Measurements from ENCODE around the gene ATXN7L3.

GRCh38 chr17:44205962-44206824 lies 6.5 kb upstream of the ATXN7L3 start:
- TF ChIP-seq POLR2AphosphoS5 (IDR thresholded peaks at IDR 0.05; ENCODE audit: low read depth, low read length) (peak; percentile 77), TAF1 (IDR thresholded peaks at IDR 0.05; ENCODE audit: low read depth, low read length) (no peak), POLR2A (IDR thresholded peaks at IDR 0.05; ENCODE audit: low read depth, low read length) (peak; percentile 49), SPI1 (IDR thresholded peaks at IDR 0.05; ENCODE audit: low read depth, low read length) (no peak), PAX5 (IDR thresholded peaks at IDR 0.05; ENCODE audit: insufficient read depth, low read length, severe bottlenecking) (no peak), POU2F2 (IDR thresholded peaks at IDR 0.05; ENCODE audit: low read depth, low read length) (no peak)
